MM.1S (cell line): ENCODE data around the gene CFAP126.

Experiments
- DNase-seq: peaks from one replicate; pipeline ENCODE4 v3.0.0-alpha.2; 2015
- H2AFZ ChIP-seq: fragments of 300-600 bp; sonication (generic); 2 replicates; pipeline ENCODE4 v1.6.0; 2016; ENCODE audit warnings: antibody characterized with exemption, low read length
- H3F3A ChIP-seq: fragments of 300-600 bp; sonication (generic); 2 replicates; pipeline ENCODE4 v1.6.1; 2016; ENCODE audit warnings: mild to moderate bottlenecking, antibody characterized with exemption, low read length, moderate library complexity, mixed read lengths; ENCODE audit not compliant: insufficient read depth
- H3K27ac ChIP-seq: fragments of 300-600 bp; sonication (generic); 2 replicates; pipeline ENCODE4 v1.5.1; 2016; ENCODE audit warnings: mild to moderate bottlenecking, low read length
- H3K27me3 ChIP-seq: fragments of 300-600 bp; sonication (generic); replicated peaks from 2 replicates; pipeline ENCODE4 v1.6.0; 2016; ENCODE audit warnings: low read length; ENCODE audit not compliant: insufficient read depth
- H3K36me3 ChIP-seq: fragments of 300-600 bp; sonication (generic); replicated peaks from 2 replicates; pipeline ENCODE4 v1.6.1; 2016; ENCODE audit warnings: mild to moderate bottlenecking, low read length, mixed read lengths; ENCODE audit not compliant: insufficient read depth
- H3K4me1 ChIP-seq: fragments of 300-600 bp; sonication (generic); 2 replicates; pipeline ENCODE4 v1.6.1; 2016; ENCODE audit warnings: low read length, mixed read lengths
- H3K4me2 ChIP-seq: fragments of 300-600 bp; sonication (generic); 2 replicates; pipeline ENCODE4 v1.6.0; 2016; ENCODE audit warnings: low read depth, low read length
- H3K4me3 ChIP-seq: fragments of 300-600 bp; sonication (generic); 2 replicates; pipeline ENCODE4 v1.5.1; 2016; ENCODE audit warnings: low read length, mixed read lengths
- H3K79me2 ChIP-seq: fragments of 300-600 bp; sonication (generic); 2 replicates; pipeline ENCODE4 v1.6.1; 2016; ENCODE audit warnings: mixed run types, low read length, mixed read lengths
- H3K9ac ChIP-seq: fragments of 300-600 bp; sonication (generic); 2 replicates; pipeline ENCODE4 v1.6.1; 2016; ENCODE audit warnings: low read length, mixed read lengths
- H3K9me2 ChIP-seq: fragments of 300-600 bp; sonication (generic); replicated peaks from 2 replicates; pipeline ENCODE4 v1.6.1; 2016; ENCODE audit warnings: mild to moderate bottlenecking, low read length, mixed read lengths; ENCODE audit not compliant: insufficient read depth
- H3K9me3 ChIP-seq: fragments of 300-600 bp; sonication (generic); replicated peaks from 2 replicates; pipeline ENCODE4 v1.6.1; 2016; ENCODE audit warnings: mild to moderate bottlenecking, low read length, mixed read lengths; ENCODE audit not compliant: insufficient read depth
- H4K20me1 ChIP-seq: fragments of 300-600 bp; sonication (generic); 2 replicates; pipeline ENCODE4 v1.6.1; 2016; ENCODE audit warnings: mild to moderate bottlenecking, low read length, moderate library complexity, mixed read lengths; ENCODE audit not compliant: insufficient read depth
- CTCF ChIP-seq: fragments of 300-600 bp; sonication (generic); IDR thresholded peaks from 2 replicates; pipeline ENCODE4 v1.5.1; 2016; ENCODE audit warnings: antibody characterized with exemption, low read length, mixed read lengths
- EZH2 ChIP-seq: fragments of 300-600 bp; sonication (generic); optimal IDR thresholded peaks from 2 replicates; pipeline ENCODE3; 2017; ENCODE audit warnings: low read depth, mild to moderate bottlenecking, antibody characterized with exemption, low read length, mixed read lengths
- EZH2phosphoT487 ChIP-seq: fragments of 300-600 bp; sonication (generic); IDR thresholded peaks from 2 replicates; pipeline ENCODE4 v1.6.1; 2018; ENCODE audit warnings: antibody characterized with exemption, low read length

CFAP126 gene

GRCh38 chr1:161378014-161378413 is 10.3 kb upstream of the CFAP126 start:
- H3K9me2 ChIP-seq: no peaks in the 10 kb centered on the region
- no peak overlapping the region for H3K4me2 ChIP-seq
- H4K20me1 ChIP-seq: no peaks in the 10 kb centered on the region
- no peak for DNase-seq
- H3K36me3 ChIP-seq: no peaks in the 10 kb centered on the region
- TF ChIP-seq EZH2: no peak
- no peak for TF ChIP-seq CTCF
- TF ChIP-seq EZH2phosphoT487: no peak
- H3K79me2 ChIP-seq: no peaks in the 10 kb centered on the region
- H3K9me3 ChIP-seq: no peaks in the 10 kb centered on the region
- no peaks in the 10 kb centered on the region for H3K27me3 ChIP-seq
- H3F3A ChIP-seq: peaks cover 16% of the 10 kb centered on the region
- no peak overlapping the region for H2AFZ ChIP-seq
- no peak overlapping the region for H3K9ac ChIP-seq
- no peak overlapping the region for H3K27ac ChIP-seq
- H3K4me3 ChIP-seq: no peak overlapping the region
- no peaks in the 10 kb centered on the region for H3K4me1 ChIP-seq

GRCh38 chr1:161374373-161374772 is 6.7 kb upstream of the CFAP126 start:
- H3K27ac ChIP-seq: no peak overlapping the region
- H3K4me1 ChIP-seq: no peaks in the 10 kb centered on the region
- no peaks in the 10 kb centered on the region for H4K20me1 ChIP-seq
- no peak overlapping the region for H2AFZ ChIP-seq
- H3F3A ChIP-seq: peaks cover 11% of the 10 kb centered on the region
- no peak for TF ChIP-seq EZH2
- peak; percentile 17; the same call in 1 of the 2 replicates for TF ChIP-seq CTCF
- H3K9ac ChIP-seq: no peak overlapping the region
- no peak overlapping the region for H3K4me3 ChIP-seq
- no peak for DNase-seq
- H3K27me3 ChIP-seq: no peaks in the 10 kb centered on the region
- no peaks in the 10 kb centered on the region for H3K9me3 ChIP-seq
- no peaks in the 10 kb centered on the region for H3K9me2 ChIP-seq
- H3K36me3 ChIP-seq: no peaks in the 10 kb centered on the region
- H3K4me2 ChIP-seq: no peak overlapping the region
- H3K79me2 ChIP-seq: no peaks in the 10 kb centered on the region

- no peak overlapping the region for H3K9ac ChIP-seq
- no peaks in the 10 kb centered on the region for H4K20me1 ChIP-seq
- H3K27ac ChIP-seq: no peak overlapping the region
- H3K27me3 ChIP-seq: no peaks in the 10 kb centered on the region
- peaks cover 6% of the 10 kb centered on the region for H3F3A ChIP-seq
- H3K4me3 ChIP-seq: no peak overlapping the region
- H3K36me3 ChIP-seq: no peaks in the 10 kb centered on the region
- TF ChIP-seq EZH2phosphoT487 (no peak), EZH2 (no peak), CTCF (no peak)
- H3K4me2 ChIP-seq: no peak overlapping the region
- no peaks in the 10 kb centered on the region for H3K9me3 ChIP-seq
- no peak for DNase-seq
- no peaks in the 10 kb centered on the region for H3K9me2 ChIP-seq
- no peaks in the 10 kb centered on the region for H3K79me2 ChIP-seq
- no peaks in the 10 kb centered on the region for H3K4me1 ChIP-seq
- H2AFZ ChIP-seq: no peak overlapping the region
Measured at GRCh38 chr1:161373442-161373841, 5.8 kb upstream of the CFAP126 start.
